ENCODE results near the gene MYO18A.
"Not testable (repeated sequence)": the region's sequence is repeated elsewhere in the genome, so short reads cannot be mapped to it uniquely, and the experiment has no call there.

MYO18A gene

DNA sequence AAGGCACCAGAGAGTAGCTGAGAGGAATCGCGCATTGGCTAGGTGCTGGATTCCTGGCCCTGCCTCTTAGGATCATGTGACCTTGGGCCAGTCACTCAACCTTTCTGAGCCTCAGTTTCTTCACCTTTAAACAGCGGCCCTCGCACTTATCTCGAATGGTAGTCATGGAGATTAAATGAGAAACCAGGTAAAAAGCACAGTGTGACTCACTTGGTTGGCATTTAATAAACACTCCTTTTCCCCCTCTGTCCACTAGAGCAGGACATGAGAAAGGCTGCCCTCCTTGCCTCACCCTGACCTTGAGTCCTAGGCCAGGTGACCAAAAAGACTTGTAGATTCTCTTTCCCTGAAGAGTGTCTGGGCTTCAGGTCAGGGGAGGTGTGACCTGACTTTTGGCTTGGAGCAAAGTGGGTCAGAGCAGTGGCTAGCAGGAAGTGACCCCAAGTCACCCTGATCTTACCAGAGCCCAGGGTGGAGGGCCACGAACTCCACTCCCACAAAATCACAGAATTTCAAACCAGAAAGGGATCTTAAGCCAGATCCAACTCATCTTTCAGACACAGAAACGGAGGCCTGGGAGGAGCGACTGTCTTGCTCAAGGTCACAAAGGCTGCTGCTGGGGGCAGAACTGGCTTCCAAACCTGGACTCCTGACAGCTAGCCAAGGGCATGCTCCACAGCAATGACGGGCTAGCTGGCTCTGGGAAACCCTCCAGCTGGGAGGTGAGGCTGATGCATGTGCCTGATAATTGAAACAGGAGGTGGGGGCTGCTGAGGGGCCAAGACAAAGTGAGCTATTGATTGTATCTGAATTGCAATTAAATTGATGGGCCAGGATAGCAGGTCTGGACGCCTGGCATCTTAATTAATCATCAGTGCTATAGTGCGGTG lies 72.0 kb downstream of the MYO18A start:
- DNase-seq (ENCODE audit: low spot score): no peak

DNA sequence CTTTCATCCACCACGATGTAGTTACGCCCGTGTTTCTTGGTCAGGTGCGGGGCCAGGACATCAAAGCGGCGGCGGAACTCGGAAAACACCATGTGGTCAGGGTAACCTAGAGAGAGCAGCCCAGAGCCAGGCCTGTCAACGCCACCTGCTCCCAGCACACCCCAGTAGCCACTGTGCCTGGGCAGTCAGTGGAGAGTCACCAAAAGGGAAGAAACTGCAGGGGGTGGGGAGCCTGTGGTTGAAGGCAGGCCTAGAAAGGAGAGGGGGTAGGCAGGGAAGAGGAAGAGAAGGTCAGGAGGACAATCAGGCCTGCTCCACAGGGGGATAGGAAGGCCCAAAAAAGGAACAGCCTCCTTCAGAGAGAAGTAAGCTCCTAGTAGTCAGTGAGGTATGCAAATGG lies 73.1 kb downstream of the MYO18A start:
- DNase-seq (ENCODE audit: low spot score): no peak

DNA sequence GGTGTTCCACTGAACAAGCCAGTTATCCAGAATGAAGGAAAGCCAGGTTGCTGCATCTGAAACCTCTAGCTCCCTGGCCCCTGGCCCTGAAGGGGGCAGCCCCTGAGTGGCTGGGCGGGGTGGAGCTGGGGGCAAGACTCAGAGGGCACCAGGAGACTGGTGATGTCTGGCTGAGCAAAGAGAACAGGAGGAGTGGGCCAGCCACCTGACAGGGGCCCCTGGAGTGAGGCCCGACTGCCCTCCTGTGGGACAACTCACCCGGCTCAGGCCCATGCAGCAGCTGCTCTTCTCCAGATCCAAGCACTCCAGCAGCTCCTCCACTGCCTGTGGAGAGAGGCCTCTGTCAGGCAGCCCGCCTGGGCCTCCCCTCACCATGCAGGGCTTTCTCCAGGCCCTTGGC lies 76.9 kb downstream of the MYO18A start:
- DNase-seq (ENCODE audit: low spot score): no peak

DNA sequence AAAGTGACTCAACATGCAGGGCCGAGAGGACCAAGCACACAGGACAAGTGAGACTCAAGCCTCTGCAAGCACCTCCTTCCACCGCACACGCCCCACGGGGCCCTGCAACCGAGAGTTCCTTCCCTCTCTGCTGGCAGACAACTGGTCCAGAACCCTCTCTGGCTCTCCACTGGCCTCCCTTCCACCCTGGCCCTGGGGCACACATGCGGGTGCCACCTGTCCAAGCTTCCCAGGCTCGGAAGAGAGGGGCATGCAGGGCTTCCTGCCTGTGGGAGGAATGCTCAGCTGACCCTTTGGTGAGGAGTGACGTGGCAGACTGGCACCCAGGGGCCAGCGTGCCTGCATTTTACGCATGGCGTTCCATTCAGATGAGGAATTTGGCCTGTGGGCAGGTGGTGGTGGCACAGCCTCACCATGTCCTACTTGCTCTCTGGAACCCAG lies 77.4 kb downstream of the MYO18A start:
- no peak for DNase-seq (ENCODE audit: low spot score)

DNA sequence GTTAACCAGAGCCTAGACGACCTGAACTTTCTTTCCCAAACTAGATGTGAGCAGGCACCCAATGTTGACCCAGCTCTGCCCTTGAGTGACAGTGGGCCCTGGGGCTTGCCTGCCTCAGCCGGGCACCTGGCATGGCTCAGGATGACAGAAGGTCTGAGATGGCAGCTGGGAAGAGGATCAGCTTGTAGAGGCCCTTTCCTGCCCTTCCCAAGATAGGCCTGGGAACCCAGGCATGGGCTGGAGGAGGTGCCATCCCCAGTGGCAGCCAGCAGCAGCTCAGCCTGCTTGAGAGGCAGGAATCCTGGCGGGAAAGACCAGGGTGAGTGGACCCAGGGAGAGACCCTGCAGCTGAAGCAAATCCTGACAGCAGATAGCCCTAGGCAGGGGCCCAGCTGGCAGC lies 78.2 kb downstream of the MYO18A start:
- DNase-seq (ENCODE audit: low spot score): no peak

DNA sequence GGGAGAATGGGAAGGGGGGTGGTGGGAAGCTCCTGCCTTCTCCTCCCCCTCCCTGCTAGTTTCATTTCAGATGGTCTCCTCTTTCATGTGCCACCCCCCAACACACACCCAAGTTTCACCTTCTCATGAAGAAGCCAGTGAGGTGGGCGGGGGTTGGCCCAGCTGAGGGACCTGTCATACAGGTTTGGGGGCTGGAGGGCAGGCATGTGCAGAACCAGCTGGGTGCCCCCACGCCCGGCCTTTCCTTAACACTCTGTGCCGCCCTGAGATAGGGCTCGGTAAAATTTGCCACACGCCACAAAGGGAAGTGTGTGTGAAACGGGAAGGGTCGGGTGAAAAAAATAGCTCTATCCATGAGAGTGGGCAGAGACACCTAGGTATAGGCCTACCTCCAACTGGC lies 79.9 kb downstream of the MYO18A start:
- DNase-seq (ENCODE audit: low spot score): no peak

DNA sequence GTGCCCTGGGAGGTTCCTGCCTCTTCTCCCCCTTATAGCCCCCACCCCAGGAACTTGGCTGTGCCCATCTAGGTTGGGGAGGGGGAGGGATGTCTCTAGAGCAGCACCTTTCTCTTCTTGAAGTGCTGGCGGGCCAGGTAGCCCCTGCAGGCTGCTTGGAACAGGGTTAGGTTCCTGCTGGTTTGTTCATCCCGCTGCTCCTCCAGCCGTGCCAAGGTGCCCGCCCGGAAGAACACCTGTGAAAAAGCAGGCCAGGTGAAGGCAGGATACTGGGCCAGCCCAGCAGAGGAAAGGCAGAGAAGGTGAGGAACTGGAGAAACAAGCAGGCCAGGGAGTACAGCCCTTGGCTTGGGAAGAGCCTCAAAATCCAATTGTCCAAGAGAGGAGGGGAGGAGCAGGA lies 80.7 kb downstream of the MYO18A start:
- DNase-seq (ENCODE audit: low spot score): no peak

DNA sequence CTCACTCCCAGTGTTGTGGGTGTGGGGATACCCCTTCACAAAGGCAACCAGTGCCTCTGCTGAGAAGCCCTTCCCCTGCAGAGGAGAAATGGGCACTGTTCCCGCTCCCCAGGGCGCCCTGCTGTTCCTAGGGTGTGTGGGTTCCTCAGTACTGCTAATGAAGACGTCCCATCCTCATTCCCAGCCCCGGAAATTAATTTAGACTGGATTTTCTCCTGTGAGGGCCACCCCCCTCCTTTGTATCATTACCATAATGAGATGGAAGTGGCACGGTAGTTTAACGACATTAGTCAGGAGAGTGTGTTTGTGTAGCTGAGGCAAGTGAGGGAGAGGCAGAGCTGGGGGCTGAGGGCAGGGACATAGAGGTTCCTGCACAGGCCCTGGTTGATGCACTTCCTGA lies 84.1 kb downstream of the MYO18A start:
- no peak for DNase-seq (ENCODE audit: low spot score)

DNA sequence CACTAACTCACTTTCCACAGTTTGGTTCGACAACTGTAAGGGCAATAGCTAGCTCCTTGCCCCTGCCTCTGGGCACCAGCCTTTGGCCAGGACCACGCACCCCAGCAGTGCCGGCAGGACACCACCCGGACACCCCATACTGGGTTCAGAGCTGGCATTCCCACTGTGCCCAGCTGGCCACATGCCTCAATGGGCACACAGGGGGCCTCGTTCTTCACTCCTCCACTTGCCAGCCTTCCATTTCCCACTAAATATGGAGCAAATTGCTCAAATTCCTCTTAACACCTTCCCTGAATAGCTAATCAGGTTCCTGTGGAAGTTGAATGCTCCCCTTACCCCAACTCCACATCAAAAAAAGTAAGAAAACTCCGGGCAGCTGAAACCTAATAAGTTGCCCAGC lies 84.8 kb downstream of the MYO18A start:
- no peak for DNase-seq (ENCODE audit: low spot score)

DNA sequence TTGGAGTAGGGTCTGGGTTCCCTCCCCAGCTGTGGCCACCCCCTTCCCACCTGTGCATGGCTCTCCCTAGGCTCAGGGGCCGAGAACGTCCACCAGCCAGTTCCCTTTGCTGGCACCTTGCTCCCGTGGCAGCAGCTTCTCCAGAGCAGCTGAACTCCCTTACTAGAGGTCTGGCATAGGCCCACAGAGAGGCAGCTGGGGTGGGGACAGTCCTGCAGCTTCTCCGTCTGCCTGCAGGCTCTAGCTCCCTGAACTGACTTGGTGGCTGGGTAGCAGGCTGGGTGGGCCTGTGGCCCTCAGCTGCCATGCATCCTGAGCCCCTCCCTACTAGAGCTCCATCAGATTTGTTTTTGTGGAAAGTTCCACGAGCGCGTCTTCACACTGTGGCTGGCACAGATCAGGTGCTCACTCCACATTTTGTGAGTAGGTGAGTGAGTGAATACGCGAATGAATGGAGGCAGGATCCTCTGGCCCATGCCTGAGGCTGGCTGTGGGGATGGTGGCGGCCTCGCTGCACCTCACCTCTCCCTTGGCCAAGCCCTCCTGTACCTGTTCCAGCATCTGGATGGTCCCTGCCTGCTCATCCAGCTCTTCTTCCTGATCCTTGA lies 86.0 kb downstream of the MYO18A start:
- no peak for DNase-seq (ENCODE audit: low spot score)

DNA sequence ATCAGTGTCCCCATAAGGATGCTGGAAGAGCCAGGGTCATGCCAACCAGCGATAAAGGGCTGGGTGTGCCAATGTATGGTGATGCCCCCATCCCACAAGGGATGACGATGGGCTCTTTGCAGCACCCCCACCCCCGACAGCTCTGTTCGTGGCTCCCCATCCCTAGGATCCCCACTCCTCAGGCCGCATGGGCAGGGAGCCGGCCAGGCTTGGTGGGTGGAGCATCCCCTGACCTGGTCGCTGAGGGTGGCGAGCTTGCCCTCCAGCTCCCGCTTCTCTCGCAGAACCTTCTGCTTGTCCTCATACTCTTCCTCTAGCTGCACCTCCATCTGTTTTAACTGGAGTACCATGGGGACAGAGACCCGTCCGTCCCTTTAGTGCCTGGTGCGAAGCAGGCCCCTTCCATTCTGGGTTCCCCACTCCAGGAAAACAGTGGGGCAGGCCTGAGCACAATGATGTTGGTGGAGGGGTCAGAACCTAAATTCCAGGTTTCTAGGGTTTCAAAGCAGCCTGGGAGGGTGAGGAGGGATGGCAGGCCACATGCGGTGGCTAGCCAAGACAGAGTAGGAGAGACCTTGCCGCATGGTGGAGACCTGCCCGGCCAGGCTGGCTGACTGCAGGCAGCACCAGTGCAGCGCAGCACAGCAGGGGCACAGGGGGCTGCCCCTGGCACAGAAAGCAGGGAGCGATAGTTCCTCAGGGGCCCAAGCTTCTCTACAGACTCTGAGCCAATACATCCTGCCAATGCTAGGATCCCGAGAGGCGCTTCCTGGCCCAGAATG lies 86.9 kb downstream of the MYO18A start:
- no peak for DNase-seq (ENCODE audit: low spot score)

DNA sequence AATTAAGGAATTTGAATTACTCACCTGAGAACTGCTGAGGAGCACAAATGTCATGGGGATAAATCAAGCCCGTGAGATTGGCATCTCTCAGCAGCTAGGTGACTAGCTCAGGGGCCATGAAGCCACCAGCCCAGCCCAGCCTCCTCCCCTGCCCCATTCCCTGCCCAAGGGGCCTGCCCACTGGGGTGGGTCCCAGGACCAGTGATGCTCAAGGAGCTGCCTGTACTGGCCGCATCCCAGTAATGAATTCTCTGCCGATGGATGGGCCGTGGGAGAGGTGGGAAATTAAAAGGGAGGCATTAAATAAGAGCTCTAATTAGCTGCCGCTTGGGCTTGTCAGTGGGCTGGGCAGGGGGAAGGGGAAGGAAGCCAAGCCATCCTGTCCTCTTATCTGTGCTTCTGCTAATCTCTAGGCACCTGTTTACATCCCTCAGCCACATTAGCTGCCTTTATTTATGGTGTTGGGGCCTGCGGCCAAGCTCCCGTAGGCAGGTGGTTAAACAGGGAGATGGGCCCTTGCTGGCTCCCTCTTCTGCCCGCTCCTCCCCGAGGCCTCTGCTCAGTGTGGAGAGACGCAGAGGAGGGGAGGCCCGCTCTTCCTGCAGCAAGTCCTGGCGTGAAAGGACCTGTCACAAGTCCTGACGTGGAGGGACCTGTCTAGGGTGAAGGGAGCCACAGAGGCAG lies 88.5 kb downstream of the MYO18A start:
- DNase-seq (ENCODE audit: low spot score): no peak

DNA sequence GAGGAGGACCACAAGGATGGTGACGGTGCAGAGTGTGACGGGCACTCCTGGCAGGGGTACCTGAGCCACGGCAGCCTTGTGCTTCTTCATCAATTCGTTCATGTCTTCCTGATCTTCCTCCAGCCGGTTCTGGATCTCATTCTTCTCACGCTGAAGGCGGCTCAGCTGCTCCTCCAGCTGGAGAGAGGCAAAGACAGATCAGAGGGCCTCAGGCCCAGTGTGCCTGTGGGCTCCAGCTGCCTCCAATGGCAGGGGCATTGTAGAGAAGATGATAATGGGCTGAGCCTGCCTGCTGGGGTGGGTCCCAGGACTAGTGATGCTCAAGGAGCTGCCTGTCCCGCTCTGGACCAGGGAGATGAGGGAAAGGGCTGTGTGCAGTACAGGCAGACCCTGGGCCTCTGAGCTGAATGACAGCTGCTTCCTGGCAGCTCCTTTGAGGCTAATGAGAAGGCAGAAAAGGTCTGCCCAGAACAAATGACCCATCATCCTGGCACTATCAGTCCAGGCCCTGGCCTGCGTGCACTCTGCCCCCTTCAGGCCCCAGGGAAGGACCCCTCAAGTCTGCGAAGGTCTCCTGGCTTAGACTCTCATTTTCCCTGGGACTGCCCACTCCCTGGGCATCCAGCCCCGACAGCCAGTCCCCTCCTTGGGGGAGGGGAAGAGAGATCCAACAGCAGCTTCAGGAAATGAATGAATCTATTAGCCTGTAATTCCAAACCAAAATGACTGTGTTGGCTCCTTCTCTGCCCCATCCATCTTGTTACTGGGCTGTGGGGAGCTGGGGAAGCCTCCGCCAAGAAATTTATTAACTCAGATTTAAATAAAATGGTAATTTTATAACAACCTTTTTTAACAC lies 89.2 kb downstream of the MYO18A start:
- no peak for DNase-seq (ENCODE audit: low spot score)

DNA sequence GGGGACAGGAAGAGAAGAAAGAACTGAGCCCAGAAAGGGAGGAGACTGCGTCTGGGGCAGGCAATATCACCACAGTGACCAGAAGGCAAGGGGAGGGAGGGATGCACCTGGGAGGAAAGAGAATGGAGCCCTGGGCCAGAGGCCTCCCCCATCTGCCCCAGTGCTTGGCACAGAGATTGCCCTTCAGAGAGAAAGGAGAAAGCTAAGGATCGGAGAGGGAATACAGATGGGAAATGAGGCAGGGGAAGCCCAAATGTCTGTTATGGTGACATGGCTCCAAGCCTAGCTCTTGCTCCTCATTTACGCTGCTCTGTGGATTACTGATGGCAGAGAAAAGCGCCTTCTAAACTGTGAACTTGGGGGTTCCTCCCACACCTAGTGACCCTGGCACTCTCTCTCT lies 90.1 kb downstream of the MYO18A start:
- DNase-seq (ENCODE audit: low spot score): no peak

DNA sequence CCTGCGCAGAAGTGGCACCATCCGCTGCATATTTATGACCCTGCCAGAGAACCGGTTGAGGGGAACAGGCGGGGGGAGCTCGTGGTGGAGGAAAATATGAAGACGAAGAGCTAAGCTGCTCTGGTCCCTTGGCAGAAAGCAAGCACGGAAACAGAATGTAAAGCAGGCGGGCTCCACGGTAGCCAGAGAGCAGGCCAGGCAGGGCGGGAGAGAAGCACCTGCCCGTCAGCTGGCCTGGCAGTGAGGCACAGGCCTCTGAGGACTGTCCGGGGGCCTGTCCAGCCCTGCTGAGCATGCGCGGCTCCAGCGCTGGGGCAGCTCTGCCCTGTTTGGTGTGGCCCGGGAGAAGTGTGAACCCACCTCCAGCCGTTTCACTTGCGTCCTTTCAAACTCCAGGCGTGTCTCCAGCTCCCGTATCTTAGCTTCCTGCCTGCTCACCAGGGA lies 90.6 kb downstream of the MYO18A start:
- no peak for DNase-seq (ENCODE audit: low spot score)

DNA sequence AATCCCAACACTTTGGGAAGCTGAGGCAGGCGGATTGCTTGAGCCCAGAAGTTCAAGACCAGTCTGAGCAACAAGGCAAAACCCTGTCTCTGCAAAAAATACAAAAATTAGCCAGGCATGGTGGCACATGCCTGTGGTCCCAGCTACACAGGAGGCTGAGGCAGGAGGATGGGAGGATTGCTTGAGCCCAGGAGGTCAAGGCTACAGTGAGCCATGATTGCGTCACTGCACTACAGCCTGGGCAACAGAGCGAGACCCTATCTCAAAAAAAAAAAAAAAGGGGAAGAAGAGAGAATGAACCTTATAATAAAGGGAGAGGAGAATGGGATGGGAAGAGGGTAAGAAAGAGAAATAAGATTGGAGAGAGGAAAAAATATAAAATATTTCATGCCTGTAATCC lies 91.4 kb downstream of the MYO18A start:
- DNase-seq (ENCODE audit: low spot score): not testable (repeated sequence)

DNA sequence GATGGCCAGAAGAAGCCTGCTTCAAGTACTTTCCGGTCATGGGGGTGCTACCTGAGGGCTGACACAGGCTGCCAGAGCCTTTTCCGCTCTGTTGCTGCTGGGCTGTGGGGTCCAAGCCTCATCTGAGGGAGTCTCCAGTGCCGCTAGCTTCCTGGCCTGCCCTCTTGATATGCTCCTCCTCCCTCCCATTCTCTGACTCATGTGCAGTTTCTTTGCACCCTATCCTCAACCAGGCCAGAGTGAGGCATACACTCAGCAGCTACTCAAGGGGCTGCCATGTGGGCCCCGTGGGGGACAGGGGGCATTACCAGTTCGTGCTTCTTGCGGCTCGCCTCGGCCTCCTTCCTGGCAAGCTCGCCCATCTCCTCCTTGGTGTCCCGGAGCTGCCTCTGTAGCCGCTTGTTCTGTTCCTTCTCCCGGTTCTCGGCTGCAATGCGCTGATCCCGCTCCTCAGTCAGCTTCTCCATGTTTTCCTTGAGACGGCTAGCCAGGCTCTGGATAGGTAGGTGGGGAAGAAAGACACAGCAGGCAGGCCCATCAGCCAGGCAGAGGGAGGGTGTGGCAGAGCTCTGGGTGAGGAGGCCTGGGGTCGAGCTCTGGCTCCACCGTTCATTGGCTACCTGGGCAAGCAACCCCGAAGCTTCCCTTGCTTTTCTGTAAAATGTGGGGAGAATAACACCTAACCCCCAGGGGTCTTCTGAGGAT lies 93.4 kb downstream of the MYO18A start:
- no peak for DNase-seq (ENCODE audit: low spot score)

DNA sequence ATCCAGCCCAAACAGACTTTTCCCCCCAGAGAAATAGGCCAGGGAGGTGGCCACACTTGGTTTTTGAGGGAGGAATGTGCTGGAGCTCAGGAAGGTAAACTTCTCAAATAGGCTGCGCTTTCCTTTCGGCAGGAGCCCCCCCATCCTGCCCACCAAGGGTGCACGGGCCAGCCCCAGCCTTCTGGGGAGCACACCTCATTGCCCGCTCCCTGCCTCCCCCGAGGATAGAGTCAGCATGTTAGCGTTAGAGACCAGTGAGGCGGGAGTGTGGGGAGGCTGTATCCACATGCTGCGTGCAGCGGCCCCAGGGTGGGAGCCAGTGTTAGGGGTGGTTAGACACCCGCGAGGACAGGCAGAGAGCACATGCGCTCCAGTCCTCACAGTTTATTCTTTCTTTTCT lies 95.0 kb downstream of the MYO18A start:
- DNase-seq (ENCODE audit: low spot score): no peak

DNA sequence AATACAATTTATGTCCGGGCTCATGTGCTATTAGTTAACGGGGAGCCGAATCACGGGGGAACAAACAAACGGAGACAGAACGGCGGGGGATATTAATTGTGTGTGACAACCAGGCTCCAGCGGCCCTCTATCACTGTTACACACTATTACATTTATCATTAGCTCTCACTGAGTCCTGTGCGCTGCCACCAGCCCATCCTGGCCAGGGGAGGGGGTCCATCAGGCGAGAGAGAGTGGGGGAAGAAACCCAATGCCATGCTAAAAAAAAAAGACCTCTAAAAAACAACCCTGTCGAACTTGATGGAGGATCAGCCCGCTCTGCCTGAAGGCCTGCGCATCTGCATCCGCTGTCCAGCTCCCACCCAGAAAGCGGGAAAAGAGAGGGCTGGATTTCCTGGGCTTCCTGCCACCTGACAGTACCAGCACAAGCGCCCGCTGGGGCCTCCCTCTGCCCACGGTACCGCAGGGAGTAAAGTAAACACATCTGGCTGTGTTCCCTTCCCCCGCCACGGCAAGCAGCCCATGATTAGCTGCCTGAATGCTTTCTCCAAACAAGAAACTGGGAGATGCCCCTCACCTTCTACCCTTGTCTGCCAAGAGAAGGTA lies 95.6 kb downstream of the MYO18A start:
- DNase-seq (ENCODE audit: low spot score): no peak

DNA sequence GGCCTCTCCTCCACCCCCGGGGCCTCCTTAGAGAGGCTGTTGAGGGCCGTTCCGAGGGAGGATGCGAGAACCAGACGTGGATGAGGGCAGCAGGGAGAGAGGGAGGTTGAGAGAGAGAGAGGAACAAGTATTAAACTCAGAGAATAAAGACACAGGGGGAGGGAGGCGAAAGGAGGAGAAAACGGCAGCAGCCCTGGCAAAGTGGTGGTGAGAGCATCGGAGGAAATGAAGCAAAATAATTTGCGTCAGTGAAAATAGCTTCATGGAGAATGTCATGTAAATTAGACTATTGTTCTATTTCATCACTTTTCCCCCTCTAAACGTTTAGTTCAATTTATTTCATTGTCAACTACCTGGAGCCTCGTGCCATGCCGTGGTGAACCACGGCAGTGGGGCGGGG lies 99.2 kb downstream of the MYO18A start:
- no peak for DNase-seq (ENCODE audit: low spot score)
